HG02938 (cell line): Measurements from ENCODE around the gene HDGF.

Source experiments
- ATAC-seq: cut with Tn5 transposase; IDR thresholded peaks from one replicate; pipeline ENCODE4 v1.9.1; 2021; ENCODE audit warnings: mild to moderate bottlenecking, moderate library complexity; ENCODE audit not compliant: unreplicated experiment

Gene HDGF

GRCh38 chr1:156751451-156751756, at the start of gene HDGF:
Gene HDGF, minus strand, starts transcription at chr1:156751675. Its CDS starts 246 bp downstream, at chr1:156751429.
- ATAC-seq: peak; percentile 18

GRCh38 chr1:156797212-156797871, 45.9 kb upstream of the HDGF start:
- ATAC-seq: no peak

- no peak for ATAC-seq
Observed at GRCh38 chr1:156796340-156797097, 45.0 kb upstream of the HDGF start.

- no peak for ATAC-seq
Observed at GRCh38 chr1:156795787-156796186, 44.3 kb upstream of the HDGF start.

GRCh38 chr1:156795374-156795733, 43.9 kb upstream of the HDGF start:
- no peak for ATAC-seq

GRCh38 chr1:156794506-156795373, 43.3 kb upstream of the HDGF start:
- ATAC-seq: no peak

GRCh38 chr1:156789621-156790318, 38.3 kb upstream of the HDGF start:
- no peak for ATAC-seq

GRCh38 chr1:156788136-156788535, 36.7 kb upstream of the HDGF start:
- no peak for ATAC-seq

- ATAC-seq: no peak
Observed at GRCh38 chr1:156786640-156787039, 35.2 kb upstream of the HDGF start.

- no peak for ATAC-seq
Observed at GRCh38 chr1:156785458-156785857, 34.0 kb upstream of the HDGF start.

- ATAC-seq: no peak
Observed at GRCh38 chr1:156781585-156782186, 30.2 kb upstream of the HDGF start.

- no peak for ATAC-seq
Observed at GRCh38 chr1:156777573-156777972, 26.1 kb upstream of the HDGF start.

GRCh38 chr1:156776942-156777341, 25.5 kb upstream of the HDGF start:
- no peak for ATAC-seq

GRCh38 chr1:156775799-156776198, 24.3 kb upstream of the HDGF start:
- no peak for ATAC-seq

GRCh38 chr1:156773607-156774006, 22.1 kb upstream of the HDGF start:
- ATAC-seq: no peak

- ATAC-seq: no peak
Observed at GRCh38 chr1:156772728-156773497, 21.4 kb upstream of the HDGF start.

GRCh38 chr1:156772222-156772621, 20.7 kb upstream of the HDGF start:
- ATAC-seq: no peak

- ATAC-seq: no peak
Observed at GRCh38 chr1:156768610-156769295, 17.3 kb upstream of the HDGF start.

- no peak for ATAC-seq
Observed at GRCh38 chr1:156767879-156768604, 16.6 kb upstream of the HDGF start.
